Stimulated activated memory B cell treated with anti-CD40 and anti-IgM and Interleukin-4, amounts not matched to agents 10 μg/mL and 1 μg/mL and 100 μg/mL, for 72 hours (primary cell): ENCODE data around the gene SNAP29.
"Not testable (repeated sequence)": the region's sequence is repeated elsewhere in the genome, so short reads cannot be mapped to it uniquely, and the experiment has no call there.

Experiments used
- ATAC-seq: fragments of 150-1000 bp; cut with Tn5 transposase; 2 replicates; pipeline ENCODE4 v1.10.0; 2021
- H3K27ac Mint-ChIP-seq: one replicate; pipeline ENCODE4 v1.8.0; 2022; ENCODE audit warnings: mild to moderate bottlenecking, mixed read lengths
- H3K27me3 Mint-ChIP-seq: one replicate; pipeline ENCODE4 v1.8.0; 2022; ENCODE audit warnings: mixed read lengths
- H3K36me3 Mint-ChIP-seq: one replicate; pipeline ENCODE4 v1.8.0; 2022; ENCODE audit warnings: mixed read lengths
- H3K4me1 Mint-ChIP-seq: one replicate; pipeline ENCODE4 v1.8.0; 2022; ENCODE audit warnings: mixed read lengths
- H3K4me3 Mint-ChIP-seq: one replicate; pipeline ENCODE4 v1.8.0; 2022; ENCODE audit warnings: mild to moderate bottlenecking, moderate library complexity, mixed read lengths
- H3K9me3 Mint-ChIP-seq: one replicate; pipeline ENCODE4 v1.8.0; 2022; ENCODE audit warnings: mixed read lengths

The SNAP29 gene

GRCh38 chr22:20858615-20859416, at the start of gene SNAP29, which contains the start of gene PI4KA:
TSS of gene SNAP29 (plus strand) at chr22:20859007. CDS start at chr22:20859111, 104 bp downstream.
TSS of gene PI4KA (minus strand) at chr22:20858811. CDS start at chr22:20858725, 86 bp downstream.
- Mint-ChIP-seq H3K36me3 (peaks cover 9% of the 10 kb centered on the region), H3K27me3 (no peaks in the 10 kb centered on the region)

GRCh38 chr22:20809538-20810185, 49.1 kb upstream of the SNAP29 start:
- Mint-ChIP-seq H3K9me3 (no peaks in the 10 kb centered on the region), H3K4me1 (peaks cover 11% of the 10 kb centered on the region), H3K4me3 (no peak overlapping the region), H3K27me3 (no peaks in the 10 kb centered on the region), H3K27ac (no peak overlapping the region), H3K36me3 (peaks cover 82% of the 10 kb centered on the region)
- ATAC-seq: no peak

More at GRCh38 chr22:20858615-20859416, at the start of gene SNAP29, which contains the start of gene PI4KA:
- ATAC-seq: peak; percentile 99
- Mint-ChIP-seq H3K27ac (peak within 1 kb of the TSS; percentile 87), H3K9me3 (no peaks in the 10 kb centered on the region), H3K4me3 (peak within 1 kb of the TSS; percentile 81), H3K4me1 (peaks cover 51% of the 10 kb centered on the region)

GRCh38 chr22:20810645-20811044, 48.2 kb upstream of the SNAP29 start:
- Mint-ChIP-seq H3K4me1 (peaks cover 11% of the 10 kb centered on the region), H3K9me3 (no peaks in the 10 kb centered on the region), H3K27me3 (no peaks in the 10 kb centered on the region), H3K36me3 (peaks cover 77% of the 10 kb centered on the region), H3K4me3 (no peak overlapping the region), H3K27ac (no peak overlapping the region)
- ATAC-seq: no peak

DNA sequence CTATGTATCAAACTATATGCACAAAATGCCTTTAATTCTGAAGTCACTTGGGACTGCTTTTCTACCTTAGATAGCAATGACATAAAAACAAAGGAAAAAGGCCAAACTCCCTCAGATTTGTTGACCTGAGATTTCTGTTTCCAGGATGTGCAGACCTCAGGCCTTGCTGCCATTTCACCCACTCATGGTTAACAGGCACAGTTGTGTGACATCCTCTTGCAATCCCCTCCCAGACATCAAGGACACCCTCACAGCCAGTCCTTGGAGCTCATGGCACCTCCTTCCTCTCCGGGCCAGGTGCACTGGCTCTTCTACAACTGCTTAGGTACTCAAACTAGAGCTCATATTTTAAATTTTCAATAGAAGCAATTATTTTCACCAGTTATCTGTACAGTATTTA, 47.6 kb upstream of the SNAP29 start:
- Mint-ChIP-seq H3K36me3 (peaks cover 74% of the 10 kb centered on the region), H3K27me3 (no peaks in the 10 kb centered on the region), H3K4me1 (peaks cover 11% of the 10 kb centered on the region), H3K27ac (peak overlapping the region; percentile 37), H3K4me3 (no peak overlapping the region), H3K9me3 (no peaks in the 10 kb centered on the region)
- ATAC-seq: no peak

GRCh38 chr22:20811971-20812660, 46.7 kb upstream of the SNAP29 start:
- Mint-ChIP-seq H3K27ac (no peak overlapping the region), H3K36me3 (peaks cover 80% of the 10 kb centered on the region), H3K27me3 (no peaks in the 10 kb centered on the region), H3K4me3 (no peak overlapping the region), H3K4me1 (peaks cover 11% of the 10 kb centered on the region), H3K9me3 (no peaks in the 10 kb centered on the region)
- ATAC-seq: no peak

- Mint-ChIP-seq H3K27me3 (no peaks in the 10 kb centered on the region), H3K4me1 (peaks cover 11% of the 10 kb centered on the region), H3K36me3 (peaks cover 75% of the 10 kb centered on the region), H3K27ac (no peak overlapping the region), H3K9me3 (no peaks in the 10 kb centered on the region), H3K4me3 (no peak overlapping the region)
- ATAC-seq: no peak
Measured at GRCh38 chr22:20813056-20813455, 45.8 kb upstream of the SNAP29 start.

- no peak for ATAC-seq
- no peaks in the 10 kb centered on the region for H3K9me3 Mint-ChIP-seq
- H3K36me3 Mint-ChIP-seq: peaks cover 76% of the 10 kb centered on the region
- no peak overlapping the region for H3K27ac Mint-ChIP-seq
- H3K27me3 Mint-ChIP-seq: no peaks in the 10 kb centered on the region
- H3K4me3 Mint-ChIP-seq: no peak overlapping the region
- peaks cover 4% of the 10 kb centered on the region for H3K4me1 Mint-ChIP-seq
Measured at GRCh38 chr22:20814221-20814808, 44.5 kb upstream of the SNAP29 start.

DNA sequence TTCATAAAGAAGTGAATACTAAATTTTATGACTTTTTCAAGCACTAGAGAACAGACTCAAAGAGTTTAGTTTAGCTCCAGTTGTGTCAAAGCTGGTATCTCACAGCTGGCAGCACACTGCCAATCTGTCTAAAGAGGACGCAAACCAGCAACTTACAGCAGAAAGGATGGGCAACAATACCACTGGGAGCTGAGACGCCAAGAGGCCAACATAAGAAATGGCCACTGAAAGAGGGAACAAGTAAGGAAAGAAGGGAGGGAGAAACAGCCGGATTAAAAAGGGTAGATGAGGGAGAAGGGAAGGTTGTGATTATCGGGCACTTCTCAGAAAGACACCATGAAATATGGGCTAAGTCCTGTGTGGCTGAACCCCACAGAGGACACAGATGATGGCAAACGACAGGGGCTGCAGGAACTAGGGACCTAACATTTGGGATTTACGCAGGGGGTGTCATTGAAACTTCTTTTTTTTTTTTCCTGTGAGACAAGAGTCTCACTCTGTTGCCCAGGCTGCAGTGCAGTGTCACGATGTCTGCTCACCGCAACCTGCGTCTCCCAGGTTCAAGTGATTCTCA, 43.2 kb upstream of the SNAP29 start:
- no peak for ATAC-seq
- Mint-ChIP-seq H3K9me3 (no peaks in the 10 kb centered on the region), H3K27ac (no peak overlapping the region), H3K4me1 (no peaks in the 10 kb centered on the region), H3K4me3 (no peak overlapping the region), H3K27me3 (no peaks in the 10 kb centered on the region), H3K36me3 (peaks cover 76% of the 10 kb centered on the region)

GRCh38 chr22:20816559-20816958, 42.2 kb upstream of the SNAP29 start:
- Mint-ChIP-seq H3K4me1 (no peaks in the 10 kb centered on the region), H3K36me3 (peaks cover 71% of the 10 kb centered on the region), H3K27me3 (no peaks in the 10 kb centered on the region), H3K4me3 (no peak overlapping the region), H3K27ac (no peak overlapping the region), H3K9me3 (no peaks in the 10 kb centered on the region)
- no peak for ATAC-seq

- Mint-ChIP-seq H3K4me1 (no peaks in the 10 kb centered on the region), H3K36me3 (peaks cover 61% of the 10 kb centered on the region), H3K4me3 (no peak overlapping the region), H3K27me3 (no peaks in the 10 kb centered on the region), H3K9me3 (no peaks in the 10 kb centered on the region), H3K27ac (no peak overlapping the region)
- ATAC-seq: no peak
Measured at GRCh38 chr22:20818471-20818870, 40.3 kb upstream of the SNAP29 start.

GRCh38 chr22:20819471-20819870, 39.3 kb upstream of the SNAP29 start:
- Mint-ChIP-seq H3K9me3 (no peaks in the 10 kb centered on the region), H3K27me3 (no peaks in the 10 kb centered on the region), H3K4me3 (no peak overlapping the region), H3K36me3 (peaks cover 52% of the 10 kb centered on the region), H3K4me1 (no peaks in the 10 kb centered on the region), H3K27ac (no peak overlapping the region)
- no peak for ATAC-seq

- H3K27ac Mint-ChIP-seq, ATAC-seq, H3K4me1 Mint-ChIP-seq, H3K9me3 Mint-ChIP-seq, H3K27me3 Mint-ChIP-seq, H3K4me3 Mint-ChIP-seq: not testable (repeated sequence)
- peaks cover 45% of the 10 kb centered on the region for H3K36me3 Mint-ChIP-seq
Measured at GRCh38 chr22:20821717-20822239, 37.0 kb upstream of the SNAP29 start.

- no peak for ATAC-seq
- no peaks in the 10 kb centered on the region for H3K27me3 Mint-ChIP-seq
- H3K4me1 Mint-ChIP-seq: no peaks in the 10 kb centered on the region
- H3K36me3 Mint-ChIP-seq: peaks cover 45% of the 10 kb centered on the region
- H3K4me3 Mint-ChIP-seq: no peak overlapping the region
- H3K9me3 Mint-ChIP-seq: no peaks in the 10 kb centered on the region
- no peak overlapping the region for H3K27ac Mint-ChIP-seq
Measured at GRCh38 chr22:20822240-20822639, 36.6 kb upstream of the SNAP29 start.

- H3K27me3 Mint-ChIP-seq: no peaks in the 10 kb centered on the region
- H3K27ac Mint-ChIP-seq: no peak overlapping the region
- no peak for ATAC-seq
- H3K36me3 Mint-ChIP-seq: peaks cover 53% of the 10 kb centered on the region
- H3K4me3 Mint-ChIP-seq: no peak overlapping the region
- no peaks in the 10 kb centered on the region for H3K9me3 Mint-ChIP-seq
- no peaks in the 10 kb centered on the region for H3K4me1 Mint-ChIP-seq
Measured at GRCh38 chr22:20823264-20823663, 35.5 kb upstream of the SNAP29 start.

DNA sequence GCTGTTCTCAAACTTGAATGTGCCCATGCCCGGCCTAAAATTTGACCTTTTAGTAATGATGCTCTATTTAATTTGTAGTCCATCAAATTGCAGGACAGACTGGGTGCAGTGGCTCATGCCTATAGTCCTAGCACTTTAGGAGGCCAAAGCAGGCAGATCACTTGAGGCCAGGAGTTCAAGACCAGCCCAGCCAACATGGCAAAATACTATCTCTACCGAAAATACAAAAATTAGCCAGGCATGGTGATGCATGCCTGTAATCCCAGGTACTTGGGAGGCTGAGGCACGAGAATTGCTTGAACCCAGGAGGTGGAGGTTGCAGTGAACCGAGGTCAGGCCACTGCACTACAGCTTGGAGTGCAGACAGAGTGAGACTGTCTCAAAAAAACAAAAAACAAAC, 33.6 kb upstream of the SNAP29 start:
- not testable (repeated sequence) for ATAC-seq, H3K27me3 Mint-ChIP-seq, H3K4me1 Mint-ChIP-seq, H3K27ac Mint-ChIP-seq, H3K9me3 Mint-ChIP-seq, H3K4me3 Mint-ChIP-seq
- H3K36me3 Mint-ChIP-seq: peaks cover 55% of the 10 kb centered on the region
